ENCODE data around the gene ANTKMT.
A peak's percentile ranks its signal among the peaks of the same experiment; 100 is the strongest.
"Not testable (repeated sequence)": the region's sequence is repeated elsewhere in the genome, so short reads cannot be mapped to it uniquely, and the experiment has no call there.

The ANTKMT gene

DNA sequence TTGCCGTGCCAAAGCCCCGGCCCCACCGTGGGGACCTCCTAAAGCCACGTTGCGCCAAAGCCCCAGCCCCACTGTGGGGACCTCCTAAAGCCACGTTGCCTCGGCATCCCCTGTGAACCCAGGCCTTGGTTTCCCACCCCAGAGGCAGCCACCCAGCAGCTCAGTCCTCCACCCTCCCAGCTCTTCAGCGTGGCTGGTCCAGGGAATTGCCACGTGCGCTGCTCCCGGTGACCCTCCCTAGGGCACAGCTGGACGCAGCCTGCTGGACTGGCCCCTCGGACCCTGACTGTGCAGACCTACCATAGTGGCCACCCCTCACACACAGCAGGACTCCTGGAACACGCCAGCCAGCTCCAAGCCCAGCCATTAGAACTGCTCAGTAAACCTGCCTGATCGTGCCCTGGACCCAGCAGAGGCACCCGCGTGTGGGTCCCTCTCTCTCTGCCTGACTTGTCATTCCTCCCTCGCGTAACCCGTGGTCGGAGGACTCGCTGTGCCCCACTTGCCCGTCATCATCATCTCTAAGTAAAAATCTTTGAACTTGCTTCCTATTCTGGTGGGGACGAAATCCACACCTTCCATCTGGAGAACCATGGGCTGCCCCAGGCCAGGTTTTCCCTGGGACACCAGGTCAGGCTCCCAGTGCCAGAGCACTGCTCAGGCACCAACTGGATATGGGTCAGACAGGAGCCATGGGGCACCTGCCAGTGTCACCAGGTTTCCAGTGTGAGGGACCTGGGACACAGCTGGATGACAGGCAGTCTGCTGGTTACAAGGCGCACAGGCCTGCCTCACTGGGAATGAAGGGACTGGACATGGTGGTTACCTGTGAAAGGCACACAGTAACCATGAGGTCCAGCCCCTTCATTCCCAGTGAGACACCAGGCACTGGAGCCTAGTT lies 14.3 kb downstream of the ANTKMT start:
- Mint-ChIP-seq H3K4me1 (peaks cover 13% of the 10 kb centered on the region), H3K27me3 (no peaks in the 10 kb centered on the region), H3K4me3 (no peak overlapping the region), H3K9me3 (no peaks in the 10 kb centered on the region), H3K27ac (no peak overlapping the region), H3K36me3 (peaks cover 7% of the 10 kb centered on the region)

DNA sequence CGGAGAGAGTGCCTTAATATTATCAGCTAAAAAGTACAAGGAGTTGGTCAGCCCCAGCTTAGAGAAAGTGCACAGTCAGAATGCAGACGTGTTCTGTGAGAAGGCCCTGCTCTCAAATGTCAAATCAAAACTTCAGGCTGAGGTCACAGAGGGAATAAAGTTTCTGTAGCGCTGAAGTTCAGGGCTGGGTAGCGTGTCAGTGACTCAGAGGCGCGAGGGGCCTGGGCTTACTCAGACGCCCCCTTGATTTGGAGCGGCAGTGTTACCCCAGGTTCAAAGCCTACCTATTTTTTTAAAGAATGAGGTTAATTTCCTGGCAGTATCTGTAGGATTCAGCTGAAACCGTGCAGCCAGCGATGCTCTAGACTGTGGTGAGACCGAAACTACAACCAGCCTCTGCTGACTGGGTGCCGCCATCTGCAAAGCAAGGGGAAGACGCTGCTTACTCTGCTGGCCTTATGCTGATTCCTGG lies 15.1 kb downstream of the ANTKMT start:
- H3K4me3 Mint-ChIP-seq: no peak overlapping the region
- H3K27ac Mint-ChIP-seq: no peak overlapping the region
- peaks cover 13% of the 10 kb centered on the region for H3K4me1 Mint-ChIP-seq
- H3K36me3 Mint-ChIP-seq: peaks cover 7% of the 10 kb centered on the region
- no peaks in the 10 kb centered on the region for H3K9me3 Mint-ChIP-seq
- no peaks in the 10 kb centered on the region for H3K27me3 Mint-ChIP-seq

DNA sequence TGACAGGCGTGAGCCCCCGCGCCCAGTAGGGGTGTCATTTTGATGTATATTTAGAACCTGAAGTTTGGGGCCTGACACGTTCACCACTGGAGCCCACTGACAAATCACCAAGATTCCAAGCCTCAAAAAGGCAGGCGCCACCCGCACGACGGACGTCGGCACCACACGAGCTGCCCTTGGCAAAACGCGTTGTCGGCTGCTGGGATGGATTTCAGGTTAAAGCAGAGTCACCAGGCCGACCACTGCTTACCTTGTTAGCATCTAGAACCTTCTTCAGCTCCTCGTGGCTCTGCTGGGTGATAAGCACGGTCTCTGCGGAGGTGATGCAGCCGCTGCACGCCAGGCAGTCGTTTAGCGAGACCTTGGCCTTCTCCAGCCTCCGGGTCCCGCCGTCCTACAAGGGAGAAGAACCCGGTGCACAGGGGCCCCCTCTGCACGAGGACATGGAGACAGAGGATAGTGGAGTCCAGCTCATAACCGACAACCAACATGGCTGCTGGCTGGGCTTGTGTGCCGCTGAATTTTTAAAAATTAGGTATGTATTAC lies 16.1 kb downstream of the ANTKMT start:
- H3K4me1 Mint-ChIP-seq: peaks cover 13% of the 10 kb centered on the region
- H3K4me3 Mint-ChIP-seq: no peak overlapping the region
- H3K27ac Mint-ChIP-seq: no peak overlapping the region
- no peaks in the 10 kb centered on the region for H3K9me3 Mint-ChIP-seq
- no peaks in the 10 kb centered on the region for H3K27me3 Mint-ChIP-seq
- H3K36me3 Mint-ChIP-seq: peaks cover 7% of the 10 kb centered on the region

DNA sequence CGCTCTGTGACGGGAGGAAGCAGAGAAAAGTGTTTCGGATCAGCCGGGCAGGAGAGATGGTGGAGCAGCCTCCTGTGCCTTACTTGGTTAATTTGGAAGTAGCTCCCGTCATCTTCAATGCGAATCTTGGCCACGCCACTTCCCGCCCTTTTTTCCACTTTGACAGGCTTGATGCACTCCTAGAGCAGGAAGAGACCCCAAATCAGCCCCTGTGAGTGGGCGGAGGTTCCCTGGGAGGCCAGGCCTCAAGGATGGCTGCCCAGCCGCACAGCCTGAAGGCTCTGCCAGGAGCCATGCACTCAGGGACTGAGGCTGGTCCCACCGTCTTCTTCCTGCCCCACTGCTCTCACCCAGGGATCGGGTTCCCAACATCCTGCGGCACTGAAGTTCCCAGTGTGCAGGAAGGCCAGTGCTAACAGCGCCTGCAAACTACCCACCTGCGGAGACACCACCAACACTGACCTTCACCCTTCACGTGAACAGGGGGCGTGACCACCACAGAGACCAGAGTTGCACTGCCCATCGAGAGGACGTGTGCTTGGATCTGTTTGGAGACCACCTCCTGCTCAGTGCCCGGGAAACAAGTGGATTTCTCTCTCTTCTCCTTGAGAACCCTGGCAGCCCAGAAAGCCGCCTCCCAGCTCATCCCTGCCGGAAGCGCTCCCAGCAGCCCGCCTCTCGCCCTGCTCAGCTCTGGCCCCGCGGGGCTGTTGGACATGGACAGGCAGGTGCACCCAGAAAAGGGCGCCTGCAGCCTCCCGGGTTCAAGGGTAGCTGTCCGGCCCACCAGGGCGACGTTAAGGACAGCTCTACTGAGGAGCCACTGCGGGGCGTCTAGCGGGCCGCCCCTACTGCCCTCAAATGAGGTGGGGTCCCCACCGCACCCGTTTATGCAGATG lies 18.9 kb downstream of the ANTKMT start:
- Mint-ChIP-seq H3K4me1 (peaks cover 13% of the 10 kb centered on the region), H3K9me3 (no peaks in the 10 kb centered on the region), H3K27ac (peak overlapping the region; percentile 4), H3K36me3 (peaks cover 7% of the 10 kb centered on the region), H3K27me3 (no peaks in the 10 kb centered on the region), H3K4me3 (peak overlapping the region; percentile 74)

DNA sequence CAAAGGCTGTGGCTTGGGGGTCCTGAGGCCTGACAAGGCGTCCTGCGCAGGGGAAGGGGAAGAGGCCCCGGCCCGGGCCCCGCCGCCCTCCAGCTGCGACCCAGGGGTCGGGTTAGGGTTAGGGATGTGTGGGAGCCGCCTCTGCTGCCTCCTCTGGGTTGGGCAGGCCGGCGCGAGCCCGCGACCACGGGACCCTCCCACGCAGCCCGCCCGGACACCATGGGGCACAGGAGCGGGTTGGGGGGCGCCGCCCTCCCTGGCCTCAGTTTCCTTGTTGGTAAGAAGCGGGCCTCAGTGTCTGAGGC lies 19.5 kb downstream of the ANTKMT start:
- Mint-ChIP-seq H3K27ac (no peak overlapping the region), H3K36me3 (peaks cover 4% of the 10 kb centered on the region), H3K4me3 (peak overlapping the region; percentile 86), H3K9me3 (no peaks in the 10 kb centered on the region), H3K27me3 (no peaks in the 10 kb centered on the region), H3K4me1 (peaks cover 13% of the 10 kb centered on the region)

DNA sequence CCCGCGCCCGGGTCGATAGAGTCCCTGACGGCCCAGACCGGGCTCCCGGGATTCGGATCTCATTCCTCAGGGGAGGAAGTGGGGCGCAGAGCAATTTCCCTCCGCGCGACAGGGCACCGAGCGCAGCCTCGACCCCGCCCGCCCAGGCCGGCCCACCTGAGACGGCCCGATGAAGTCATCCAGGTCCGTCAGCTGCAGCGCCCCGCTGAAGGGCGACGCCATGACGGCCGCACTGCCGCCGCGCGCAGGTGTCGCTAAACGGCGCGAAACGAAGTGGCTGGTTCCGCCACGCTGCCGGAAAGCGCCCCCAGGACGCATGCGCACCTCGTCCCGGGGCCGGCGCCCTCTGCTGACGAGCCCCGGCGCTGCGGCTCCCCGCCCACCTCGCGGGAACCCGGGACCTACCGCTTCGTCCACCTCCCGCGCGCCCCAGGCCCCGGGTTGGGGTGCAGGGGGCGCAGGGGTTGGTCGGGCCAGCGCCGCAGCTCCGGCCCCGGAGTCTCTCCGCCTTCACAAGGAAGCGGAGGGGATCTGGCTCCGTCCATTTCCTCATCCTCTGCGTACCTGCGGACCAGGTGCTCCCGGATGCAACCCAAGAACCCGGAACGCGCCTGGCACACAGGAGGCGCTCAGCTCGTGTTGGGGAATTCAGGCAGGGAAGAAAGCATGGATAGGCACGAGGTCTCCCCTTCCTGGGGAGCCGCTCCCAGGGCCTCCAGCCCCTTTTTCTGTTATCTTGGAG lies 20.0 kb downstream of the ANTKMT start, which contains the start of gene CIAO3:
CIAO3 (minus strand) TSS at position 234 of the 742 bp plus-strand sequence; CDS start at position 222, 12 bp downstream.
- H3K4me1 Mint-ChIP-seq: peaks cover 13% of the 10 kb centered on the region
- H3K27me3 Mint-ChIP-seq: no peaks in the 10 kb centered on the region
- H3K9me3 Mint-ChIP-seq: no peaks in the 10 kb centered on the region
- H3K27ac Mint-ChIP-seq: peak within 1 kb of the TSS; percentile 55
- H3K4me3 Mint-ChIP-seq: peak within 1 kb of the TSS; percentile 86
- H3K36me3 Mint-ChIP-seq: peaks cover 4% of the 10 kb centered on the region

DNA sequence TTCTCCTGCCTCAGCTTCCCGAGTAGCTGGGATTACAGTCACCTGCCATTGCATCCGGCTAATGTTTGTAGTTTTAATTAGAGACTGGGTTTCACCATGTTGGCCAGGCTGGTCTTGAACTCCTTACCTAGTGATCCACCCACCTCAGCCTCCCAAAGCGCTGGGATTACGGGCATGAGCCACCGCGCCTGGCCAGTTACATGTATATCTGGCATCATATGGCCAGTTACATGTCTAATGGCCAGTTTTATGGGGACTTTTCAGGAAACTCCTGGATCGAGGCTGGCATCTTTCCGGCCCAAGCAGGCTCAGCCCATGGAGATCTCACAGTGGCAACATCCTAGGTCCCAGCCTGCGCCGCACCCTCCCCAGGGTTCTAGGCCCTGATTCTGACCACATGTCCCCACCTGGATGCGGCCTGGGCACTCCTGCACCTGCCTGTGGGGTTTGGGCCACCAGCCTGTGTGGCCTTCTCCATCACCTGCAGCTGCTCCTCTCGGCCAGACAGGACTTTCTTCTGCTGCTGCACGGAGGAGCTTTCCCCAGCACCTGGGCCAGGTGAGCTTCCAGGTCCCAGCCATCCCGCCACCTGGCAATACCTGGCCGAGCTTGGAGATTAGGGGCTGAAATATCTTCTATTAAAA lies 21.2 kb downstream of the ANTKMT start:
- H3K27ac Mint-ChIP-seq: peak overlapping the region; percentile 41
- H3K9me3 Mint-ChIP-seq: no peaks in the 10 kb centered on the region
- H3K36me3 Mint-ChIP-seq: peaks cover 4% of the 10 kb centered on the region
- no peaks in the 10 kb centered on the region for H3K27me3 Mint-ChIP-seq
- H3K4me3 Mint-ChIP-seq: peak overlapping the region; percentile 81
- H3K4me1 Mint-ChIP-seq: peaks cover 13% of the 10 kb centered on the region

DNA sequence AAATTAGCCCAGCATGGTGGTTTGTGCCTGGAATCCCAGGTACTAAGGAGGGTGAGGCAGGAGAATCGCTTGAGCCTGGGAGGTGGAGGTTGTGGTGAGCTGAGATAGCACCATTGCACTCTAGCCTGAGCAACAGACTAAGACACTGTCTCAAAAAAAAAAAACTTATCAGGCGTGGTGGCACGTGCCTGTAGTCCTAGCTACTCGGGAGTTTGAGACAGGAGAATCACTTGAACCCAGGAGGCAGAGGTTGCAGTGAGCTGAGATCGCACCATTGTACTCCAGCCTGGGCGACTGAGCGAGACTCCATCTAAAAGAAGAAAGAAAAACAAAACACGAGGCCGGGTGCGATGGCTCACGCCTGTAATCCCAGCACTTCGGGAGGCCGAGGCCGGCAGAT lies 21.9 kb downstream of the ANTKMT start:
- not testable (repeated sequence) for H3K27me3 Mint-ChIP-seq, H3K27ac Mint-ChIP-seq, H3K4me3 Mint-ChIP-seq, H3K36me3 Mint-ChIP-seq, H3K9me3 Mint-ChIP-seq
- H3K4me1 Mint-ChIP-seq: peaks cover 13% of the 10 kb centered on the region

DNA sequence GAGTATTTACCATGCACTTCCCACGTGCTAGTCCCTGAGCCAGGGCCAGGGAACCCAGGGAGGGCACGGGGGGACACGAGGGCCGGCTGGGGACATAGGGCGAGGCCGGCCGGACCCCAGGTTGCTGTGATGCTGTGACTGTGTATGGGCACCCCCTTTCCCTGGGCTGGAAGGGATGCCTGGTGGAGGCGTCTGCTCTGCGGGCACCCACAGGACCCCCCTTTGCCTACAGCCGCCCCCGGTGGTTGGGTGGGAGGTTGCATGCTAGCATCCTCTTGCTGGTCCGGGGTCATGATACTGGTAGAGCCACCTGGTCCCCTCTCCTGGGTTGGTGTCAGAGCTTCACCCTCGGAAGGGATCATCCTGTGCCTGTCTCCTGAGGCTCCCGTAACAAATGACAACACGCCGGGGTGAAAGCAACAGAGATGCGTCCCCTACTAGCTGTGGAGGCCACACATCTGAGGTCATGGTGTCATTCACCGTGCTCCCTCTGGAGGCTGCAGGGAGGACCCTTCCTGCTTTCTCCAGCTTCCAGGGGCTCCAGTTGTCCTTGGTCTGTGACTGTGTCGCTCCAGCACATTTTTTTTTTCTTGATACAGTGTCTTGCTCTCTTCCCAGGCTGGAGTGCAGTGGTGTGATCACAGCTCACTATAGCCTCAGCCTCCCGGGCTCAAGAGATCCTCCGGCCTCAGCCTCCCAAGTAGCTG lies 23.0 kb downstream of the ANTKMT start:
- H3K4me3 Mint-ChIP-seq: no peak overlapping the region
- no peaks in the 10 kb centered on the region for H3K27me3 Mint-ChIP-seq
- no peak overlapping the region for H3K27ac Mint-ChIP-seq
- H3K4me1 Mint-ChIP-seq: peaks cover 13% of the 10 kb centered on the region
- no peaks in the 10 kb centered on the region for H3K9me3 Mint-ChIP-seq
- no peaks in the 10 kb centered on the region for H3K36me3 Mint-ChIP-seq

DNA sequence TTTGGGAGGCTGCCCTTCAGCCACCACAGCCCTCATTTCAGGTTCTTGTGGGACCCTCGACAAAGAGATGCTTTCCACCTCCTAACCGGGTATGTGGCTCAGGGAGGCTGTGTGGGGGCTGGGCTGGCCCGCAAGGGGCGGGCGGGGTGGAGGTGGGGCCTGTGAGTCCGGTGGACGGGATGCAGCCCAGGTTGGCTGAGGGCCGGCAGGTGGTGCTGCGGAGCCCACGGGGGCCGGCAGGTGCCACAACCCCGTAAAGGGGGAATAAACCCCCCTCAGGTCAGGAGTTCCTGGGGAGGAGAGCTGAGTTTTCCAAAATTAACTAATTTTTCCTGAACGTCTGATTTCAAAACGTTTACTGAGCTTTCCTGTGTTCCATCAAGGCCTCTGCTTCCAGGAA lies 24.8 kb downstream of the ANTKMT start:
- Mint-ChIP-seq H3K27me3 (no peaks in the 10 kb centered on the region), H3K4me1 (no peaks in the 10 kb centered on the region), H3K4me3 (no peak overlapping the region), H3K36me3 (no peaks in the 10 kb centered on the region), H3K9me3 (no peaks in the 10 kb centered on the region), H3K27ac (no peak overlapping the region)

DNA sequence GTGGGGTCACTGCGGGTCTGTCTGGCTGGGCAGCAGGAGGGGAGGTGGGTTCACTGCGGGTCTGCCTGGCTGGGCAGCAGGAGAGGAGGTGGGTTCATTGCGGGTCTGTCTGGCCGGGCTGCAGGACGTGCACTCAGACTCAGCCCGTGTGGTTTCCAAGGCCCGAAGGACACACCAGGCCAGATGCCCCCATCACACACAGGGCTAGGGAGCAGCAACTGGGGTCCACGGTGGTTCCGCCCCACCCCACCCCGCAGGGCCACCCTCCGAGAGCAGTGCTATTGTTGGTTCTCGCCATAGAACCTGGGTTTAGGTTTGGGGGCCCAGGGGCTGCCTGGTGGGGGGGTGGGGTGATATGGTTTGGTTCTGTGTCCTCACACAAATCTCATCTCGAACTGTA lies 25.7 kb downstream of the ANTKMT start:
- H3K4me1 Mint-ChIP-seq: no peaks in the 10 kb centered on the region
- H3K36me3 Mint-ChIP-seq: no peaks in the 10 kb centered on the region
- no peaks in the 10 kb centered on the region for H3K9me3 Mint-ChIP-seq
- no peaks in the 10 kb centered on the region for H3K27me3 Mint-ChIP-seq
- no peak overlapping the region for H3K27ac Mint-ChIP-seq
- no peak overlapping the region for H3K4me3 Mint-ChIP-seq

DNA sequence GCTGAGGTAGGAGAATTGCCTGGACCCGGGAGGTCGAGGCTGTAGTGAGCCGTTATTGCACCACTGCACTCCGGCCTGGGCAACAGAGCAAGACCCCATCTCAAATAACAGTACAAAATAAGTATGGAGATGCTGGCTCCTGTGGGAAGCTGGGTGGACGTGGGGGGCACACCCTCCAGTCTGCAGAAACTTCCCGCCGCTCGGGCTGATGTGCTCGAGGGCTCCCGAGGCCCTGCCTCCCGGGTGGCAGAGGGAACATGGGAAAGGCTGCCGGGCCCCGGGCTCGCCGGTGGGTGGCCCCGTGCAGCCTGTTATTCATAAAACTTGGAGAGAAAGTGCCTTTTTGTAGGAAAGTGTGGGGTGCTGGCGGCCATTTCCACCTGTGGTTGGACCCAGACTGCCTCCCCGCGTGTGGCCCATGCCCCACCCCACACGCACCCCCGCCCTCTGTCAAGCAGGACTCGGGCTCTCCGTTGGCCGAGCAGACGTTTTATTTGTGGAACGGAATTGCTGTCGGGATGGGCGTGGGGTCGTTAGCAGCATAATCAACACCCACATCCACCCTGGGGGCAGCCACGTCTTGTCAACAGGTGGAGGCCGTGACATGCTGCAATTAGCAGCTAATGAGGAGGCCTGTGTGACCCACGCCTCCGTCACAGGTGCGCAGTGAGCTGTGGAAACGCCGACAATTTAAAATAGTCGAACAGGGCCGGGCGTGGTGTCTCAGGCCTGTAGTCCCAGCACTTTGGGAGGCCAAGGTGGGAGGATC lies 27.2 kb downstream of the ANTKMT start:
- Mint-ChIP-seq H3K36me3 (no peaks in the 10 kb centered on the region), H3K4me3 (no peak overlapping the region), H3K27me3 (no peaks in the 10 kb centered on the region), H3K4me1 (no peaks in the 10 kb centered on the region), H3K9me3 (no peaks in the 10 kb centered on the region), H3K27ac (no peak overlapping the region)

DNA sequence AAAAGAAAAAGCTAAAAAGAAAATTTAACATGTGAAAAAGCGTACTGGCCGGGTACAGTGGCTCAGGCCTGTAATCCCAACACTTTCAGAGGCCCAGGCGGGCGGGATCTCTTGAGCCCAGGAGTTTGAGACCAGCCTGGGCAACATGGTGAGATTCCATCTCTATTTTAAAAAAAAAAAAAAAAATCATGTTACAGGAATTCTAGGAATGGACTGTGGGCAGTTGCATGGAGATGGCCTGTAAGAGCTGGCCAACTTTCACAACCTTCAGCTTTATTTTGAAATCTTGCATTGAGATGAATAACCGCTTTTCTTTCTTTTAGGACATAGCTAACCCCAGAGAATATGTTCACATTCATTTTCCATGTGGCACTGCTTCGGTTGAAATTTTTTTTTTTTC lies 28.1 kb downstream of the ANTKMT start:
- Mint-ChIP-seq H3K36me3 (no peaks in the 10 kb centered on the region), H3K4me1 (no peaks in the 10 kb centered on the region), H3K9me3 (no peaks in the 10 kb centered on the region), H3K27ac (no peak overlapping the region), H3K27me3 (no peaks in the 10 kb centered on the region), H3K4me3 (no peak overlapping the region)

DNA sequence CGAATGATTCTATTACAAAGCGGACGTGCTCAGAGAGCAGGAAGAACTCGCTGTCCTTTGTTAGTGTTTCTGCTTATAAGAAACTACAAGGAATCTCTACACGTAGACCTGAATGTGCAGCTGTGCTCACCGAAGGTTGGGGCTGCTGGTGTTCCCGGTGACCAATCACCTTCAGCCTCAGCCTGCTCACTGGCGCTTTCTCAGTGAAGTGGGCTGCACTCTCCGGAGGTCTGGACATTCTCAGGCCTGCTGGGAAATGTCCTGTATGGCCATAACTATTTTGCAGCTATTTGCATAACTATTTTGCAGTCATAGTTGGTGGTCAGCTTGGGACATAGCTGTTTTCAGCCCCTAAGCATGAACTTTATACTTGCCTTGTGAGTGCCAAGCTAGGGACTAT lies 29.5 kb downstream of the ANTKMT start:
- Mint-ChIP-seq H3K4me3 (no peak overlapping the region), H3K27ac (no peak overlapping the region), H3K9me3 (no peaks in the 10 kb centered on the region), H3K27me3 (no peaks in the 10 kb centered on the region), H3K36me3 (no peaks in the 10 kb centered on the region), H3K4me1 (no peaks in the 10 kb centered on the region)
